ENCODE results near the gene RAD52.

DNA sequence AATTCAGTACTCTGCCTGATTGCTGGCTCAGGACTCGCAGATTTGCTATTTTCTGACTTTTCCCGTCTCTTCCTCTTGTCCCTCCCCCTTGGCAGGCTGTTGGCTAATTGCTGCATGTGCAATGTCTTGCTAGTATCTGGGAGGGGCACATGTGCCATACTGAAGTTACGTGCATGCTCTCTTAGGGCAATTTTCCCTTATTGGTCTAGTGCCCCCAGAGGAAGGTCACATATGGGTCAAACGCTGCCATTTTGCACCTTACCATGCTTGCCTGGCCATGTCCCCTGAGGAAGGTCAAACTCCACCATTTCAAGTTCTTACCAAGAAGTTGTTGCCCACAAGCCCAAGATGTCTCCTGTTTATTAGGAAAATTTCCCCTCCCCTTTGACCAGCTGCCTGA, 27.7 kb upstream of the RAD52 start:
- no peak for TF ChIP-seq GABPA (IDR thresholded peaks at IDR 0.05 in 1 of 2, conservative IDR thresholded peaks at IDR 0.05 in 1 of 2)
- TF ChIP-seq, protein P1, sequence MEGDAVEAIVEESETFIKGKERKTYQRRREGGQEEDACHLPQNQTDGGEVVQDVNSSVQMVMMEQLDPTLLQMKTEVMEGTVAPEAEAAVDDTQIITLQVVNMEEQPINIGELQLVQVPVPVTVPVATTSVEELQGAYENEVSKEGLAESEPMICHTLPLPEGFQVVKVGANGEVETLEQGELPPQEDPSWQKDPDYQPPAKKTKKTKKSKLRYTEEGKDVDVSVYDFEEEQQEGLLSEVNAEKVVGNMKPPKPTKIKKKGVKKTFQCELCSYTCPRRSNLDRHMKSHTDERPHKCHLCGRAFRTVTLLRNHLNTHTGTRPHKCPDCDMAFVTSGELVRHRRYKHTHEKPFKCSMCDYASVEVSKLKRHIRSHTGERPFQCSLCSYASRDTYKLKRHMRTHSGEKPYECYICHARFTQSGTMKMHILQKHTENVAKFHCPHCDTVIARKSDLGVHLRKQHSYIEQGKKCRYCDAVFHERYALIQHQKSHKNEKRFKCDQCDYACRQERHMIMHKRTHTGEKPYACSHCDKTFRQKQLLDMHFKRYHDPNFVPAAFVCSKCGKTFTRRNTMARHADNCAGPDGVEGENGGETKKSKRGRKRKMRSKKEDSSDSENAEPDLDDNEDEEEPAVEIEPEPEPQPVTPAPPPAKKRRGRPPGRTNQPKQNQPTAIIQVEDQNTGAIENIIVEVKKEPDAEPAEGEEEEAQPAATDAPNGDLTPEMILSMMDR (IDR thresholded peaks at IDR 0.05; ENCODE audit: low read depth, low read length, missing input control), result no peak
- no peak for TF ChIP-seq MAX (IDR thresholded peaks at IDR 0.05)
- no peak for TF ChIP-seq REST (IDR thresholded peaks at IDR 0.05)
- no peak for TF ChIP-seq HNF4G (IDR thresholded peaks at IDR 0.05)
- TF ChIP-seq, protein P2, sequence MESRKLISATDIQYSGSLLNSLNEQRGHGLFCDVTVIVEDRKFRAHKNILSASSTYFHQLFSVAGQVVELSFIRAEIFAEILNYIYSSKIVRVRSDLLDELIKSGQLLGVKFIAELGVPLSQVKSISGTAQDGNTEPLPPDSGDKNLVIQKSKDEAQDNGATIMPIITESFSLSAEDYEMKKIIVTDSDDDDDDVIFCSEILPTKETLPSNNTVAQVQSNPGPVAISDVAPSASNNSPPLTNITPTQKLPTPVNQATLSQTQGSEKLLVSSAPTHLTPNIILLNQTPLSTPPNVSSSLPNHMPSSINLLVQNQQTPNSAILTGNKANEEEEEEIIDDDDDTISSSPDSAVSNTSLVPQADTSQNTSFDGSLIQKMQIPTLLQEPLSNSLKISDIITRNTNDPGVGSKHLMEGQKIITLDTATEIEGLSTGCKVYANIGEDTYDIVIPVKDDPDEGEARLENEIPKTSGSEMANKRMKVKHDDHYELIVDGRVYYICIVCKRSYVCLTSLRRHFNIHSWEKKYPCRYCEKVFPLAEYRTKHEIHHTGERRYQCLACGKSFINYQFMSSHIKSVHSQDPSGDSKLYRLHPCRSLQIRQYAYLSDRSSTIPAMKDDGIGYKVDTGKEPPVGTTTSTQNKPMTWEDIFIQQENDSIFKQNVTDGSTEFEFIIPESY (IDR thresholded peaks at IDR 0.05), result no peak
- no peak for TF ChIP-seq RAD21 (IDR thresholded peaks at IDR 0.05)
- no peak for TF ChIP-seq TAF1 (conservative IDR thresholded peaks at IDR 0.05)

All from liver (tissue), 3 donors.